Epithelial cell of esophagus (primary cell): Measurements from ENCODE around the gene ALDH3B1.
"Not testable (repeated sequence)": the region's sequence is repeated elsewhere in the genome, so short reads cannot be mapped to it uniquely, and the experiment has no call there.

Experiments used
- DNase-seq: peaks from one replicate; pipeline ENCODE4 v3.0.0; 2010; ENCODE audit warnings: low read depth
- H3K4me3 ChIP-seq: 2 replicates; pipeline ENCODE4 v1.5.1; 2011; ENCODE audit warnings: mild to moderate bottlenecking, low read length, control low read depth
- CTCF ChIP-seq: IDR thresholded peaks from 2 replicates; pipeline ENCODE4 v1.5.1; 2011; ENCODE audit warnings: low read depth, mild to moderate bottlenecking, low read length, control low read depth, inconsistent platforms; ENCODE audit not compliant: insufficient read depth; ENCODE audit errors: missing control alignments

ALDH3B1 gene

GRCh38 chr11:68010090-68011041, at the start of gene ALDH3B1:
Gene ALDH3B1 (plus strand): TSS chr11:68010327. CDS start chr11:68015298, 4,971 bp downstream.
- DNase-seq: peak; percentile 39
- no peak within 1 kb of the TSS for H3K4me3 ChIP-seq
- no peak for TF ChIP-seq CTCF

- DNase-seq, H3K4me3 ChIP-seq: not testable (repeated sequence)
Measured at GRCh38 chr11:67963217-67963616, 46.9 kb upstream of the ALDH3B1 start.

GRCh38 chr11:67963879-67964278, 46.2 kb upstream of the ALDH3B1 start:
- not testable (repeated sequence) for DNase-seq

GRCh38 chr11:67964746-67965145, 45.4 kb upstream of the ALDH3B1 start:
- not testable (repeated sequence) for H3K4me3 ChIP-seq, DNase-seq

More at GRCh38 chr11:67963879-67964278, 46.2 kb upstream of the ALDH3B1 start:
- H3K4me3 ChIP-seq: not testable (repeated sequence)

- H3K4me3 ChIP-seq: not testable (repeated sequence)
Measured at GRCh38 chr11:67965830-67966348, 44.2 kb upstream of the ALDH3B1 start.

GRCh38 chr11:67974746-67975145, 35.4 kb upstream of the ALDH3B1 start:
- DNase-seq, H3K4me3 ChIP-seq: not testable (repeated sequence)

More at GRCh38 chr11:67965830-67966348, 44.2 kb upstream of the ALDH3B1 start:
- not testable (repeated sequence) for DNase-seq

- DNase-seq: peak; percentile 85
- peak overlapping the region; percentile 15 for H3K4me3 ChIP-seq
Measured at GRCh38 chr11:67978766-67979418, 31.2 kb upstream of the ALDH3B1 start.

GRCh38 chr11:67981226-67981625, 28.9 kb upstream of the ALDH3B1 start:
- H3K4me3 ChIP-seq, DNase-seq: not testable (repeated sequence)

GRCh38 chr11:67982255-67982857, 27.8 kb upstream of the ALDH3B1 start:
- H3K4me3 ChIP-seq, DNase-seq: not testable (repeated sequence)

- no peak overlapping the region for H3K4me3 ChIP-seq
- no peak for TF ChIP-seq CTCF
Measured at GRCh38 chr11:67983951-67984350, 26.2 kb upstream of the ALDH3B1 start.

GRCh38 chr11:67985302-67985701, 24.8 kb upstream of the ALDH3B1 start:
- not testable (repeated sequence) for DNase-seq, H3K4me3 ChIP-seq

More at GRCh38 chr11:67983951-67984350, 26.2 kb upstream of the ALDH3B1 start:
- DNase-seq: no peak

GRCh38 chr11:67990546-67991346, 19.4 kb upstream of the ALDH3B1 start:
- not testable (repeated sequence) for DNase-seq, H3K4me3 ChIP-seq

- H3K4me3 ChIP-seq, DNase-seq: not testable (repeated sequence)
Measured at GRCh38 chr11:67991347-67992121, 18.6 kb upstream of the ALDH3B1 start.
